NT2/D1 (cell line): ENCODE measurements around the gene SERPINB6.

Experiments used
- SUZ12 ChIP-seq: IDR thresholded peaks from 2 replicates; pipeline ENCODE4 v1.6.1; 2011; ENCODE audit not compliant: insufficient read length, insufficient read depth; ENCODE audit errors: extremely low read depth
- YY1 ChIP-seq: IDR thresholded peaks from 2 replicates; pipeline ENCODE4 v1.6.1; 2011; ENCODE audit not compliant: insufficient read length, insufficient read depth
- ZNF274 ChIP-seq: IDR thresholded peaks from 2 replicates; pipeline ENCODE4 v1.6.1; 2011; ENCODE audit warnings: mild to moderate bottlenecking, low read depth, low read length

GRCh38 chr6:2914318-2914660 lies 57.1 kb downstream of the SERPINB6 start:
- no peak for TF ChIP-seq ZNF274
- TF ChIP-seq SUZ12: no peak
- no peak for TF ChIP-seq YY1
